Mesothelial cell of epicardium (in vitro differentiated cells): ENCODE measurements around the gene PLEKHA6. TPM values are rescaled to one million over a fixed set of nuclear protein-coding genes. Genes with fewer than 3 reads are reported as not detected.

Experiments used
- DNase-seq, 2 experiments: peaks; one replicate each; pipeline ENCODE4 v3.0.0; 2021; ENCODE audit warnings: low spot score in 2 of 2; ENCODE audit not compliant: unreplicated experiment in 2 of 2
- H3K27ac Mint-ChIP-seq: 2 replicates; pipeline ENCODE4 v1.8.0; 2021; ENCODE audit warnings: mixed read lengths
- H3K27me3 Mint-ChIP-seq: 2 replicates; pipeline ENCODE4 v1.8.0; 2021; ENCODE audit warnings: low read depth, mixed read lengths
- H3K36me3 Mint-ChIP-seq: 2 replicates; pipeline ENCODE4 v1.8.0; 2021; ENCODE audit warnings: mixed read lengths
- H3K4me1 Mint-ChIP-seq: 2 replicates; pipeline ENCODE4 v1.8.0; 2021; ENCODE audit warnings: mixed read lengths
- H3K4me3 Mint-ChIP-seq: 2 replicates; pipeline ENCODE4 v1.8.0; 2021; ENCODE audit warnings: mild to moderate bottlenecking, moderate library complexity, mixed read lengths
- H3K9me3 Mint-ChIP-seq: 2 replicates; pipeline ENCODE4 v1.8.0; 2021; ENCODE audit warnings: mixed read lengths
- CTCF ChIP-seq: fragments of 200-600 bp; sonication (generic); IDR thresholded peaks from one replicate; pipeline ENCODE4 v1.5.0; 2021; ENCODE audit warnings: antibody characterized with exemption; ENCODE audit not compliant: unreplicated experiment
- total RNA-seq: library from RNA; stranded (reverse); gene quantifications from 3 replicates; pipeline ENCODE4 v1.2.1, GENCODE V29; 2021

PLEKHA6 gene
- total RNA-seq, 1 donor from 2014 or later: 29.7 TPM

GRCh38 chr1:204221271-204221670, 138.5 kb downstream of the PLEKHA6 start:
- no peak overlapping the region for H3K4me3 Mint-ChIP-seq
- no peak overlapping the region for H3K27ac Mint-ChIP-seq
- peaks cover 15% of the 10 kb centered on the region for H3K36me3 Mint-ChIP-seq
- H3K27me3 Mint-ChIP-seq: peaks cover 2% of the 10 kb centered on the region
- no peak for DNase-seq
- no peaks in the 10 kb centered on the region for H3K9me3 Mint-ChIP-seq
- no peak for TF ChIP-seq CTCF
- peaks cover 3% of the 10 kb centered on the region for H3K4me1 Mint-ChIP-seq

- Mint-ChIP-seq H3K9me3 (no peaks in the 10 kb centered on the region), H3K36me3 (peaks cover 15% of the 10 kb centered on the region), H3K27ac (no peak overlapping the region), H3K4me3 (no peak overlapping the region), H3K27me3 (peaks cover 2% of the 10 kb centered on the region), H3K4me1 (peaks cover 3% of the 10 kb centered on the region)
- no peak for TF ChIP-seq CTCF
- DNase-seq: no peak
These were observed 139.6 kb downstream of the PLEKHA6 start for GRCh38 chr1:204219971-204220616.

- peaks cover 10% of the 10 kb centered on the region for H3K4me1 Mint-ChIP-seq
- peaks cover 15% of the 10 kb centered on the region for H3K36me3 Mint-ChIP-seq
- TF ChIP-seq CTCF: no peak
- H3K9me3 Mint-ChIP-seq: no peaks in the 10 kb centered on the region
- peaks cover 5% of the 10 kb centered on the region for H3K27me3 Mint-ChIP-seq
- H3K27ac Mint-ChIP-seq: no peak overlapping the region
- H3K4me3 Mint-ChIP-seq: no peak overlapping the region
- DNase-seq: no peak
These were observed 141.2 kb downstream of the PLEKHA6 start for GRCh38 chr1:204218552-204218951.

- Mint-ChIP-seq H3K9me3 (no peaks in the 10 kb centered on the region), H3K27ac (no peak overlapping the region), H3K4me1 (peaks cover 7% of the 10 kb centered on the region), H3K36me3 (peaks cover 10% of the 10 kb centered on the region), H3K27me3 (peaks cover 5% of the 10 kb centered on the region), H3K4me3 (no peak overlapping the region)
- no peak for TF ChIP-seq CTCF
- DNase-seq: no peak
These were observed 142.1 kb downstream of the PLEKHA6 start for GRCh38 chr1:204217648-204218000.

- DNase-seq: no peak
- Mint-ChIP-seq H3K36me3 (peaks cover 10% of the 10 kb centered on the region), H3K4me1 (peaks cover 7% of the 10 kb centered on the region), H3K27ac (no peak overlapping the region), H3K27me3 (peaks cover 5% of the 10 kb centered on the region), H3K9me3 (no peaks in the 10 kb centered on the region), H3K4me3 (no peak overlapping the region)
- TF ChIP-seq CTCF: no peak
These were observed 142.7 kb downstream of the PLEKHA6 start for GRCh38 chr1:204216880-204217647.
